Activated CD4-positive, alpha-beta T cell treated with anti-CD3 and anti-CD28 coated beads for 1 hour (primary cell): ENCODE measurements around the gene TOMM40L.

Experiments used
- DNase-seq: peaks from one replicate; pipeline ENCODE4 v3.0.0-alpha.2; 2020

TOMM40L gene

GRCh38 chr1:161225534-161226319, at the start of gene TOMM40L:
Gene TOMM40L, plus strand, starts transcription at chr1:161226060. Its CDS starts 430 bp downstream, at chr1:161226490.
- DNase-seq, result peak; percentile 81

- DNase-seq, result no peak
Observed at GRCh38 chr1:161176468-161177111, 49.3 kb upstream of the TOMM40L start.

GRCh38 chr1:161177112-161177935, 48.5 kb upstream of the TOMM40L start, which contains the start of gene B4GALT3:
Gene B4GALT3, minus strand, starts transcription at chr1:161177507. Its CDS starts 1,447 bp downstream, at chr1:161176060.
- peak; percentile 90 for DNase-seq

GRCh38 chr1:161177936-161178244, 48.0 kb upstream of the TOMM40L start:
- DNase-seq, result no peak

- no peak for DNase-seq
Observed at GRCh38 chr1:161179698-161180097, 46.2 kb upstream of the TOMM40L start.

- no peak for DNase-seq
Observed at GRCh38 chr1:161180639-161181038, 45.2 kb upstream of the TOMM40L start.

- DNase-seq, result no peak
Observed at GRCh38 chr1:161182214-161182613, 43.6 kb upstream of the TOMM40L start.

GRCh38 chr1:161185282-161185682, 40.6 kb upstream of the TOMM40L start:
- DNase-seq, result peak; percentile 56

- DNase-seq, result no peak
Observed at GRCh38 chr1:161185732-161186311, 40.0 kb upstream of the TOMM40L start.

- DNase-seq, result no peak
Observed at GRCh38 chr1:161187311-161187710, 38.5 kb upstream of the TOMM40L start.

GRCh38 chr1:161188381-161188780, 37.5 kb upstream of the TOMM40L start:
- no peak for DNase-seq

- DNase-seq, result no peak
Observed at GRCh38 chr1:161189036-161189435, 36.8 kb upstream of the TOMM40L start.

- no peak for DNase-seq
Observed at GRCh38 chr1:161190962-161191521, 34.8 kb upstream of the TOMM40L start.

GRCh38 chr1:161191971-161192370, 33.9 kb upstream of the TOMM40L start:
- DNase-seq, result no peak

- DNase-seq, result peak; percentile 47
Observed at GRCh38 chr1:161192476-161193465, 33.1 kb upstream of the TOMM40L start.

GRCh38 chr1:161193561-161194235, 32.2 kb upstream of the TOMM40L start:
- no peak for DNase-seq

- DNase-seq, result no peak
Observed at GRCh38 chr1:161195171-161195570, 30.7 kb upstream of the TOMM40L start.

- DNase-seq, result no peak
Observed at GRCh38 chr1:161196111-161196510, 29.7 kb upstream of the TOMM40L start.

- DNase-seq, result no peak
Observed at GRCh38 chr1:161196521-161197451, 29.1 kb upstream of the TOMM40L start.
